ENCODE measurements around the gene TMEM116. TPM values are rescaled to one million over a fixed set of nuclear protein-coding genes. Genes with fewer than 3 reads are reported as not detected.
"Not testable (repeated sequence)": the region's sequence is repeated elsewhere in the genome, so short reads cannot be mapped to it uniquely, and the experiment has no call there.

TMEM116 gene
- total and polyA plus RNA-seq, 5 experiments from 2014 or later = 12.0 to 30.9 (median 15.6) TPM

- peaks cover 0 to 8% (median 4%) of the 10 kb centered on the region in 3 donors for H3K36me3 Mint-ChIP-seq
- H3K4me3 Mint-ChIP-seq = no peak overlapping the region
- POLR2A ChIA-PET = interaction anchor here (3.4 kb wide), 1 partner anchor 14 kb away, joined by 16 read pairs; no protein-coding TSS in a partner anchor
- ATAC-seq (no peak), DNase-seq (no peak)
- H3K27me3 Mint-ChIP-seq = no peaks in the 10 kb centered on the region
- peak overlapping the region in 7 of 10 donors; percentile 40 to 82 (median 78) for H3K27ac Mint-ChIP-seq
- H3K9me3 Mint-ChIP-seq = peaks cover 0 to 2% (median 0%) of the 10 kb centered on the region in 9 donors
- peaks cover 27 to 56% (median 45%) of the 10 kb centered on the region in 4 donors for H3K4me1 Mint-ChIP-seq
Measured at GRCh38 chr12:112007945-112008344, 5.0 kb downstream of the TMEM116 start.

- Mint-ChIP-seq H3K27me3 (no peaks in the 10 kb centered on the region), H3K9me3 (no peaks in the 10 kb centered on the region), H3K27ac (peak overlapping the region; percentile 30 to 94 (median 58)), H3K36me3 (peaks cover 0 to 2% (median 0%) of the 10 kb centered on the region in 3 donors), H3K4me3 (no peak overlapping the region), H3K4me1 (peaks cover 19 to 55% (median 44%) of the 10 kb centered on the region in 4 donors)
- ATAC-seq (no peak), DNase-seq (no peak)
- POLR2A ChIA-PET = interaction anchor here (3.4 kb wide), 1 partner anchor 12 kb away, joined by 16 read pairs; no protein-coding TSS in a partner anchor
Measured at GRCh38 chr12:112005419-112006395, 7.3 kb downstream of the TMEM116 start.

- peak overlapping the region in 6 of 10 donors; percentile 5 to 94 (median 41) for H3K27ac Mint-ChIP-seq
- ATAC-seq (no peak), DNase-seq (no peak)
- no peaks in the 10 kb centered on the region for H3K27me3 Mint-ChIP-seq
- no peaks in the 10 kb centered on the region for H3K36me3 Mint-ChIP-seq
- H3K4me1 Mint-ChIP-seq = peaks cover 20 to 61% (median 44%) of the 10 kb centered on the region in 4 donors
- no peak overlapping the region for H3K4me3 Mint-ChIP-seq
- no peaks in the 10 kb centered on the region for H3K9me3 Mint-ChIP-seq
- POLR2A ChIA-PET = interaction anchor here (0.6 to 13.0 kb wide), 4 partner anchors 9 to 14 kb away, joined by 6 to 269 read pairs (median 26); partner anchors contain the start of genes ERP29 and TMEM116
Measured at GRCh38 chr12:112004041-112004440, 8.9 kb downstream of the TMEM116 start.

GRCh38 chr12:112001576-112001975 is 11.4 kb downstream of the TMEM116 start:
- Mint-ChIP-seq H3K36me3 (no peaks in the 10 kb centered on the region), H3K27ac (peak overlapping the region; percentile 81 to 96 (median 92)), H3K9me3 (no peaks in the 10 kb centered on the region), H3K4me1 (peaks cover 24 to 74% (median 63%) of the 10 kb centered on the region in 4 donors), H3K4me3 (peak overlapping the region; percentile 70 to 87 (median 80)), H3K27me3 (no peaks in the 10 kb centered on the region)
- peak in 1 of 2 donors; percentile 32 for ATAC-seq
- no peak for DNase-seq
- POLR2A ChIA-PET = interaction anchor here (4.3 to 13.0 kb wide), 2 partner anchors 9 to 13 kb away, joined by 45 to 269 read pairs; partner anchors contain the start of genes ERP29 and TMEM116

GRCh38 chr12:112000820-112001219 is 12.1 kb downstream of the TMEM116 start:
- Mint-ChIP-seq H3K9me3 (no peaks in the 10 kb centered on the region), H3K27ac (peak overlapping the region; percentile 81 to 96 (median 93)), H3K36me3 (no peaks in the 10 kb centered on the region), H3K4me3 (peak overlapping the region; percentile 70 to 87 (median 80)), H3K4me1 (peaks cover 23 to 76% (median 65%) of the 10 kb centered on the region in 4 donors), H3K27me3 (no peaks in the 10 kb centered on the region)
- POLR2A ChIA-PET = interaction anchor here (4.3 to 13.0 kb wide), 2 partner anchors 8 to 13 kb away, joined by 45 to 269 read pairs; partner anchors contain the start of genes ERP29 and TMEM116
- DNase-seq = no peak
- ATAC-seq = peak in 1 of 2 donors; percentile 34

GRCh38 chr12:111999129-111999528 is 13.8 kb downstream of the TMEM116 start:
- POLR2A ChIA-PET = interaction anchor here (13.0 kb wide), 1 partner anchor 15 kb away, joined by 269 read pairs; the partner anchor contains the start of genes ERP29 and TMEM116
- Mint-ChIP-seq H3K4me3 (peak overlapping the region in 4 of 10 donors; percentile 2 to 59 (median 30)), H3K27ac (peak overlapping the region; percentile 57 to 95 (median 80)), H3K4me1 (peaks cover 26 to 86% (median 71%) of the 10 kb centered on the region in 4 donors)
- not testable (repeated sequence) for H3K27me3 Mint-ChIP-seq, H3K9me3 Mint-ChIP-seq, DNase-seq, H3K36me3 Mint-ChIP-seq, ATAC-seq

- no peak for DNase-seq
- ATAC-seq = no peak
- H3K4me1 Mint-ChIP-seq = peaks cover 32 to 94% (median 78%) of the 10 kb centered on the region in 4 donors
- POLR2A ChIA-PET = interaction anchor here (1.5 to 13.0 kb wide), 2 partner anchors 9 to 16 kb away, joined by 5 to 269 read pairs; partner anchors contain the start of genes ERP29 and TMEM116
- H3K9me3 Mint-ChIP-seq = no peaks in the 10 kb centered on the region
- H3K4me3 Mint-ChIP-seq = peak overlapping the region in 2 of 10 donors; percentile 9 to 72
- H3K27me3 Mint-ChIP-seq = no peaks in the 10 kb centered on the region
- H3K36me3 Mint-ChIP-seq = no peaks in the 10 kb centered on the region
- H3K27ac Mint-ChIP-seq = peak overlapping the region; percentile 14 to 94 (median 72)
Measured at GRCh38 chr12:111998015-111998414, 14.9 kb downstream of the TMEM116 start.

- no peak for ATAC-seq
- peak overlapping the region in 4 of 10 donors; percentile 3 to 24 (median 22) for H3K4me3 Mint-ChIP-seq
- no peaks in the 10 kb centered on the region for H3K36me3 Mint-ChIP-seq
- POLR2A ChIA-PET = interaction anchor here (0.6 to 13.0 kb wide), 3 partner anchors 8 to 132 kb away, joined by 4 to 269 read pairs (median 5); partner anchors contain the start of genes ERP29 and TMEM116
- no peak for DNase-seq
- H3K27me3 Mint-ChIP-seq = no peaks in the 10 kb centered on the region
- H3K27ac Mint-ChIP-seq = peak overlapping the region in 8 of 10 donors; percentile 67 to 94 (median 78)
- H3K9me3 Mint-ChIP-seq = no peaks in the 10 kb centered on the region
- H3K4me1 Mint-ChIP-seq = peaks cover 31 to 94% (median 79%) of the 10 kb centered on the region in 4 donors
Measured at GRCh38 chr12:111997300-111997699, 15.7 kb downstream of the TMEM116 start.

- H3K36me3 Mint-ChIP-seq = peaks cover 0 to 2% (median 0%) of the 10 kb centered on the region in 3 donors
- DNase-seq = no peak
- POLR2A ChIA-PET = interaction anchor here (0.7 to 13.0 kb wide), 2 partner anchors 18 to 339 kb away, joined by 4 to 269 read pairs; partner anchors contain the start of genes ERP29 and TMEM116
- peak overlapping the region in 5 of 10 donors; percentile 3 to 95 (median 68) for H3K4me3 Mint-ChIP-seq
- H3K9me3 Mint-ChIP-seq = no peaks in the 10 kb centered on the region
- H3K27ac Mint-ChIP-seq = peak overlapping the region in 8 of 10 donors; percentile 25 to 96 (median 92)
- no peak for ATAC-seq
- peaks cover 33 to 89% (median 79%) of the 10 kb centered on the region in 4 donors for H3K4me1 Mint-ChIP-seq
- H3K27me3 Mint-ChIP-seq = no peaks in the 10 kb centered on the region
Measured at GRCh38 chr12:111995782-111996480, 17.0 kb downstream of the TMEM116 start.

- peak in 1 of 2 donors; percentile 2 for ATAC-seq
- peak overlapping the region; percentile 68 to 95 (median 86) for H3K4me3 Mint-ChIP-seq
Measured at GRCh38 chr12:111994211-111995111, 18.5 kb downstream of the TMEM116 start.

More at GRCh38 chr12:111994211-111995111, 18.5 kb downstream of the TMEM116 start:
- H3K36me3 Mint-ChIP-seq, H3K9me3 Mint-ChIP-seq, H3K27me3 Mint-ChIP-seq: not testable (repeated sequence)
- peak in 2 of 10 donors; percentile 34 to 48 for DNase-seq
- Mint-ChIP-seq H3K27ac (peak overlapping the region; percentile 78 to 97 (median 92)), H3K4me1 (peaks cover 28 to 79% (median 77%) of the 10 kb centered on the region in 4 donors)
- POLR2A ChIA-PET = interaction anchor here (0.6 to 13.0 kb wide), 9 partner anchors 8 to 152 kb away, joined by 3 to 269 read pairs (median 5); partner anchors contain the start of genes ERP29, MAPKAPK5, NAA25 and TMEM116
